ENCODE data around the gene GCA. TPM values are rescaled to one million over a fixed set of nuclear protein-coding genes. Genes with fewer than 3 reads are reported as not detected.

GCA gene
- total RNA-seq: 10 to 100 TPM in 3 of 4 donors, 1 to 10 TPM in 1; 7.5 to 32.6 (median 20.2) TPM

- DNase-seq (ENCODE audit: low spot score in 2 of 2): peak; percentile 96 to 100
- 0 to 1% methylated on average over 27 to 36 of the region's 57 CpGs for WGBS, 2 donors
- H3K4me3 ChIP-seq (ENCODE audit: low read depth, poor library complexity, severe bottlenecking): peak within 1 kb of the TSS; percentile 79
- intact Hi-C loops (cut with DNase I; ENCODE audit: low total_unique reads): no loop called here
- TF ChIP-seq CTCF (IDR thresholded peaks at IDR 0.05) (peak in 1 of 3 donors; percentile 31), POLR2A (IDR thresholded peaks at IDR 0.05) (no peak)
Measured at GRCh38 chr2:162343824-162344616, at the start of gene GCA. TSS of gene GCA (plus strand) at chr2:162344132. CDS start at chr2:162344249, 117 bp downstream.

GRCh38 chr2:162295009-162295408 is 48.9 kb upstream of the GCA start:
- H3K4me3 ChIP-seq (ENCODE audit: low read depth, poor library complexity, severe bottlenecking): no peak overlapping the region
- TF ChIP-seq POLR2A (IDR thresholded peaks at IDR 0.05) (no peak), CTCF (IDR thresholded peaks at IDR 0.05) (no peak)
- WGBS, 2 donors: 91 to 96% methylated on average over 2 of the region's 2 CpGs
- no peak for DNase-seq (ENCODE audit: low spot score in 2 of 2)
- intact Hi-C loops (cut with DNase I; ENCODE audit: low total_unique reads): loop anchor here (5.0 kb wide), 1 partner anchor 73 kb away; no protein-coding TSS in a partner anchor

GRCh38 chr2:162297925-162298552 is 45.9 kb upstream of the GCA start:
- intact Hi-C loops (cut with DNase I; ENCODE audit: low total_unique reads): loop anchor here (5.0 kb wide), 1 partner anchor 76 kb away; no protein-coding TSS in a partner anchor
- no peak overlapping the region for H3K4me3 ChIP-seq (ENCODE audit: low read depth, poor library complexity, severe bottlenecking)
- WGBS, 2 donors: 65 to 67% methylated on average over 5 of the region's 5 CpGs
- TF ChIP-seq CTCF (IDR thresholded peaks at IDR 0.05) (peak in 1 of 3 donors; percentile 43), POLR2A (IDR thresholded peaks at IDR 0.05) (no peak)
- peak in 1 of 2 donors; percentile 82 for DNase-seq (ENCODE audit: low spot score in 2 of 2)

GRCh38 chr2:162298669-162299335 is 45.1 kb upstream of the GCA start:
- no peak for DNase-seq (ENCODE audit: low spot score in 2 of 2)
- intact Hi-C loops (cut with DNase I; ENCODE audit: low total_unique reads): loop anchor here (5.0 kb wide), 1 partner anchor 77 kb away; no protein-coding TSS in a partner anchor
- WGBS, 2 donors: 89 to 90% methylated on average over 9 of the region's 9 CpGs

GRCh38 chr2:162300266-162300665 is 43.7 kb upstream of the GCA start:
- TF ChIP-seq POLR2A (IDR thresholded peaks at IDR 0.05) (no peak), CTCF (IDR thresholded peaks at IDR 0.05) (no peak)

More at GRCh38 chr2:162298669-162299335, 45.1 kb upstream of the GCA start:
- TF ChIP-seq POLR2A (IDR thresholded peaks at IDR 0.05) (no peak), CTCF (IDR thresholded peaks at IDR 0.05) (no peak)
- H3K4me3 ChIP-seq (ENCODE audit: low read depth, poor library complexity, severe bottlenecking): no peak overlapping the region

More at GRCh38 chr2:162300266-162300665, 43.7 kb upstream of the GCA start:
- intact Hi-C loops (cut with DNase I; ENCODE audit: low total_unique reads): no loop called here
- no peak for DNase-seq (ENCODE audit: low spot score in 2 of 2)
- no peak overlapping the region for H3K4me3 ChIP-seq (ENCODE audit: low read depth, poor library complexity, severe bottlenecking)
